GM13976 (cell line): Measurements from ENCODE around the gene EXOC3.

Experiments used
- DNase-seq: peaks from one replicate; pipeline ENCODE4 v3.0.0; 2012; ENCODE audit warnings: low spot score
- CTCF ChIP-seq: IDR thresholded peaks from 2 replicates; pipeline ENCODE4 v1.5.1; 2012; ENCODE audit warnings: borderline replicate concordance, mild to moderate bottlenecking; ENCODE audit not compliant: insufficient read depth; ENCODE audit errors: extremely low read depth, missing control alignments, control extremely low read depth
- in situ Hi-C: fragments of 300-500 bp; cut with MboI; formaldehyde crosslinking; loops from one replicate; pipeline ENCODE4 v1.12.0; 2022; ENCODE audit warnings: low sequenced_read_pairs, mixed read lengths, inconsistent platforms; ENCODE audit not compliant: unreplicated experiment

The EXOC3 gene

GRCh38 chr5:435961-436640, 6.9 kb upstream of the EXOC3 start:
- TF ChIP-seq CTCF: no peak
- DNase-seq: no peak
- in situ Hi-C loops: loop anchor here (10.0 kb wide), 1 partner anchor 121 kb away; no protein-coding TSS in a partner anchor

GRCh38 chr5:436641-436975, 6.4 kb upstream of the EXOC3 start:
- DNase-seq: no peak
- no peak for TF ChIP-seq CTCF
- in situ Hi-C loops: loop anchor here (10.0 kb wide), 1 partner anchor 122 kb away; no protein-coding TSS in a partner anchor

GRCh38 chr5:437281-437771, 5.7 kb upstream of the EXOC3 start:
- in situ Hi-C loops: loop anchor here (10.0 kb wide), 1 partner anchor 123 kb away; no protein-coding TSS in a partner anchor
- no peak for DNase-seq
- no peak for TF ChIP-seq CTCF

GRCh38 chr5:438481-438981, 4.4 kb upstream of the EXOC3 start:
- TF ChIP-seq CTCF: no peak
- DNase-seq: no peak
- in situ Hi-C loops: loop anchor here (10.0 kb wide), 1 partner anchor 124 kb away; no protein-coding TSS in a partner anchor

- DNase-seq: no peak
- in situ Hi-C loops: loop anchor here (10.0 kb wide), 1 partner anchor 124 kb away; no protein-coding TSS in a partner anchor
Measured at GRCh38 chr5:439181-439580, 3.8 kb upstream of the EXOC3 start.

GRCh38 chr5:439636-440035, 3.3 kb upstream of the EXOC3 start:
- TF ChIP-seq CTCF: no peak
- no peak for DNase-seq
- in situ Hi-C loops: loop anchor here (10.0 kb wide), 1 partner anchor 125 kb away; no protein-coding TSS in a partner anchor

More at GRCh38 chr5:439181-439580, 3.8 kb upstream of the EXOC3 start:
- TF ChIP-seq CTCF: no peak
